ENCODE data around the gene PDZD2.

- TF ChIP-seq, protein P1, sequence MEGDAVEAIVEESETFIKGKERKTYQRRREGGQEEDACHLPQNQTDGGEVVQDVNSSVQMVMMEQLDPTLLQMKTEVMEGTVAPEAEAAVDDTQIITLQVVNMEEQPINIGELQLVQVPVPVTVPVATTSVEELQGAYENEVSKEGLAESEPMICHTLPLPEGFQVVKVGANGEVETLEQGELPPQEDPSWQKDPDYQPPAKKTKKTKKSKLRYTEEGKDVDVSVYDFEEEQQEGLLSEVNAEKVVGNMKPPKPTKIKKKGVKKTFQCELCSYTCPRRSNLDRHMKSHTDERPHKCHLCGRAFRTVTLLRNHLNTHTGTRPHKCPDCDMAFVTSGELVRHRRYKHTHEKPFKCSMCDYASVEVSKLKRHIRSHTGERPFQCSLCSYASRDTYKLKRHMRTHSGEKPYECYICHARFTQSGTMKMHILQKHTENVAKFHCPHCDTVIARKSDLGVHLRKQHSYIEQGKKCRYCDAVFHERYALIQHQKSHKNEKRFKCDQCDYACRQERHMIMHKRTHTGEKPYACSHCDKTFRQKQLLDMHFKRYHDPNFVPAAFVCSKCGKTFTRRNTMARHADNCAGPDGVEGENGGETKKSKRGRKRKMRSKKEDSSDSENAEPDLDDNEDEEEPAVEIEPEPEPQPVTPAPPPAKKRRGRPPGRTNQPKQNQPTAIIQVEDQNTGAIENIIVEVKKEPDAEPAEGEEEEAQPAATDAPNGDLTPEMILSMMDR (IDR thresholded peaks at IDR 0.05): no peak
- TF ChIP-seq EZH2phosphoT487 (IDR thresholded peaks at IDR 0.05): no peak
Measured at GRCh38 chr5:31736127-31736526, 97.2 kb downstream of the PDZD2 start.

Measured in neural progenitor cell (in vitro differentiated cells).